Common myeloid progenitor, CD34-positive (primary cell): ENCODE measurements around the gene GRB2. TPM values are rescaled to one million over a fixed set of nuclear protein-coding genes. Genes with fewer than 3 reads are reported as not detected.
A peak's percentile ranks its signal among the peaks of the same experiment; 100 is the strongest.
"Not testable (repeated sequence)": the region's sequence is repeated elsewhere in the genome, so short reads cannot be mapped to it uniquely, and the experiment has no call there.

Experiments used
- CTCF ChIA-PET: fragments of 350-600 bp; sonication (Branson Sonifier 250); formaldehyde crosslinking; loops from one replicate; lab custom pipeline; 2021; ENCODE audit warnings: antibody characterized with exemption; lab: Charles Lee
- POLR2A ChIA-PET: fragments of 350-600 bp; sonication (Branson Sonifier 250); formaldehyde crosslinking; loops from one replicate; lab custom pipeline; 2021; ENCODE audit warnings: antibody characterized with exemption; lab: Charles Lee
- DNase-seq, 3 donors: peaks; one replicate each; pipeline versions ENCODE4 v3.0.0 to v3.0.0-alpha.2; 2013
- H3K27ac ChIP-seq, 2 experiments: 1 replicate in 1 of 2; 2 replicates in 1 of 2; pipeline ENCODE4 v1.7.0; 2013; ENCODE audit warnings: inconsistent platforms in 2 of 2, low read length in 2 of 2, mild to moderate bottlenecking in 2 of 2, low read depth in 1 of 2, moderate library complexity in 1 of 2; ENCODE audit not compliant: severe bottlenecking in 2 of 2, insufficient read depth in 1 of 2, poor library complexity in 1 of 2
- H3K27me3 ChIP-seq, 5 experiments: replicated peaks in 2 of 5; 1 replicate in 3 of 5; 2 replicates in 2 of 5; pipeline versions ENCODE4 v1.6.1 to v1.7.0; 2013; ENCODE audit warnings: low read length in 4 of 5, mild to moderate bottlenecking in 2 of 5, moderate library complexity in 2 of 5, inconsistent platforms in 1 of 5; ENCODE audit not compliant: insufficient read depth in 5 of 5, control insufficient read depth in 4 of 5
- H3K36me3 ChIP-seq, 4 experiments: 1 replicate in 2 of 4; 2 replicates in 2 of 4; pipeline versions ENCODE4 v1.6.1 to v1.7.0; 2013; ENCODE audit warnings: low read length in 3 of 4, control low read depth in 1 of 4, mild to moderate bottlenecking in 1 of 4; ENCODE audit not compliant: control insufficient read depth in 4 of 4, insufficient read depth in 4 of 4
- H3K4me1 ChIP-seq, 4 experiments: 1 replicate in 3 of 4; 2 replicates in 1 of 4; pipeline versions ENCODE4 v1.6.1 to v1.7.1; 2013; ENCODE audit warnings: low read length in 3 of 4, mild to moderate bottlenecking in 3 of 4, control low read depth in 1 of 4, inconsistent platforms in 1 of 4, moderate library complexity in 1 of 4; ENCODE audit not compliant: control insufficient read depth in 4 of 4, insufficient read depth in 4 of 4; ENCODE audit errors: control extremely low read depth in 1 of 4
- H3K4me3 ChIP-seq, 7 experiments: 1 replicate in 4 of 7; 2 replicates in 3 of 7; pipeline versions ENCODE4 v1.5.1 to v1.7.0; 2013; ENCODE audit warnings: mild to moderate bottlenecking in 7 of 7, low read length in 6 of 7, moderate library complexity in 6 of 7, inconsistent platforms in 2 of 7, low read depth in 2 of 7, control low read depth in 1 of 7; ENCODE audit not compliant: insufficient read depth in 4 of 7, control insufficient read depth in 1 of 7; ENCODE audit errors: extremely low read depth in 1 of 7
- H3K9me3 ChIP-seq, 5 experiments: 1 replicate in 4 of 5; 2 replicates in 1 of 5; pipeline versions ENCODE4 v1.6.1 to v1.7.1; 2013; ENCODE audit warnings: low read length in 4 of 5, mild to moderate bottlenecking in 2 of 5, inconsistent platforms in 1 of 5, low read depth in 1 of 5, moderate library complexity in 1 of 5; ENCODE audit not compliant: control insufficient read depth in 4 of 5, insufficient read depth in 2 of 5; ENCODE audit errors: control extremely low read depth in 1 of 5
- WGBS: methylation state at CpG from one replicate; pipeline ENCODE4 v1.1.5; 2013; ENCODE audit not compliant: insufficient coverage; 5-methylcytosine and 5-hydroxymethylcytosine counted together
- polyA plus RNA-seq: library from polyadenylated mRNA; unstranded; fragments of 120-200 nt; gene quantifications from one replicate; pipeline ENCODE4 v1.2.1, GENCODE V29; 2013

GRB2 gene
- 61.4 TPM for polyA plus RNA-seq

GRCh38 chr17:75405365-75406221, at the start of gene GRB2:
GRB2 (minus strand) TSS chr17:75405678; CDS start chr17:75393628, 12,050 bp downstream.
- ChIA-PET CTCF (interaction anchor here (0.8 to 6.0 kb wide), 10 partner anchors 9 to 165 kb away, joined by 3 to 26 read pairs (median 3); partner anchors contain the start of gene MRPS7), POLR2A (interaction anchor here (0.7 to 1.0 kb wide), 4 partner anchors 12 to 135 kb away, joined by 3 to 4 read pairs (median 4); partner anchors contain the start of genes MIF4GD and TSEN54)
- WGBS: under 1% methylated on average over 57 of the region's 74 CpGs
- DNase-seq: peak; percentile 97 to 98 (median 98)
- H3K27ac ChIP-seq: peak within 1 kb of the TSS; percentile 85 to 90
- H3K4me3 ChIP-seq: peak within 1 kb of the TSS; percentile 93 to 100 (median 98)
- no peaks in the 10 kb centered on the region for H3K27me3 ChIP-seq
- H3K9me3 ChIP-seq: no peaks in the 10 kb centered on the region
- peaks cover 18 to 52% (median 37%) of the 10 kb centered on the region in 4 experiments for H3K4me1 ChIP-seq
- peaks cover 0 to 1% (median 0%) of the 10 kb centered on the region in 4 experiments for H3K36me3 ChIP-seq

DNA sequence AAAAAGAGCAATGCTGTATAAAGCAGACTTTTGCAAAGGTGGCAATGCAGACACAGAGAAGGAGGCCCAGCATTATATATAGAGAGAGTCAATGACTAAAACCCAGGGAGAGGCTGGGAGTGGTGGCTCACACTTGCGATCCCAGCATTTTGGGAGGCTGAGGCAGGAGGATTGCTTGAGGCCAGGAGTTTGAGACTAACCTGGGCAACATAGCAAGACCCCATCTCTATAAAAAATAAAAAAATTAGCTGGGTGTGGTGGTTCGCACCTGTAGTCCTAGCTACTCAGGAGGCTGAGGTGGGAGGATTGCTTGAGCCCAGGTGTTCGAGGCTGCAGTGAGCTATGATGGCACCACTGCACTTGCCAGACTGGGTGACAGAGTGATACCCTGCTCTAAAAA, 49.2 kb upstream of the GRB2 start:
- H3K4me1 ChIP-seq: peaks cover 4 to 54% (median 24%) of the 10 kb centered on the region in 4 experiments
- not testable (repeated sequence) for H3K9me3 ChIP-seq, H3K27ac ChIP-seq, H3K4me3 ChIP-seq, DNase-seq, H3K27me3 ChIP-seq, H3K36me3 ChIP-seq
- ChIA-PET POLR2A (interaction anchor here (0.7 kb wide), 1 partner anchor 63 kb away, joined by 3 read pairs; no protein-coding TSS in a partner anchor), CTCF (interaction anchor here (0.7 to 2.9 kb wide), 8 partner anchors 10 to 62 kb away, joined by 3 to 8 read pairs (median 4); partner anchors contain the start of gene TSEN54)
- no CpG with 5 or more reads among the region's 3 CpGs for WGBS

DNA sequence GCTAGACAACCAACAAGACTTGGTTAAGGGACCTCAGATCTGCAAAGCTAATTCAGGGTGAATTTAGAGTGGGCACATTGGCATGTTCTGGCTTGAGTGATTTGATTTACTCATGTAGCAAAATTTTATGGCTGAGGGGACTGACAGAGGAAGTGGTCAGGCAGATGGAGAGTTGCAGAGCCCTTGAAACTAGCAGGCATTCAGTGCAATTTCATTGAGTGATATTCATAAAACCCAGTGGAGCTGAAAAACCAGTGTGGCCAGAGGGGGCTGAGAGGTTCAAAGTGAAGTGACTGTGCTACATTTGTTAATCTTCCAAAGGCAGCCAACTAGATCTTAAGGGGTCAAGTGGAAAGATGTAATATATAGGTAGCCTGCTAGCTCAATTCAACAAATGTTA, 48.7 kb upstream of the GRB2 start:
- Histone ChIP-seq H3K4me3 (no peak overlapping the region), H3K27ac (no peak overlapping the region), H3K27me3 (no peaks in the 10 kb centered on the region), H3K9me3 (no peaks in the 10 kb centered on the region), H3K4me1 (peaks cover 4 to 49% (median 24%) of the 10 kb centered on the region in 4 experiments), H3K36me3 (no peaks in the 10 kb centered on the region)
- peak; percentile 19 to 91 (median 86) for DNase-seq
- ChIA-PET POLR2A (interaction anchor here (0.7 kb wide), 1 partner anchor 63 kb away, joined by 3 read pairs; no protein-coding TSS in a partner anchor), CTCF (interaction anchor here (0.7 to 2.9 kb wide), 7 partner anchors 11 to 62 kb away, joined by 3 to 8 read pairs (median 3); partner anchors contain the start of gene TSEN54)

DNA sequence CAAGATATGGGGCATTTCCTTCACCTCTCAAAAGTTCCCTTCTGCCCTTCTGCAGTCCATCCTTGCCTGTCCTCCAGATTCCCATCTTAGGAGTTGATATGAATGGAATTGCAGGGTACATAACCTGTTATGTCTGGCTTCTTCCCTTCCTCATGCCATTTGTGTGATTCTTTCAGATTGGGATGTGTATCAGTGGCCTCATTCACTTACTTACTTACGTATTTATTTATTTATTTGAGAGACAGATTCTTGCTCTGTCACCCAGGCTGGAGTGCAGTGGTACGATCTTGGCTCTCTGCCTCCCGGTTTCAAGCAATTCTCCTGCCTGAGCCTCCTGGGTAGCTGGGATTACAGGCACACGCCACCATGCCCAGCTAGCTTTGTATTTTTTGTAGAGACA, 44.8 kb upstream of the GRB2 start:
- no peak overlapping the region for H3K27ac ChIP-seq
- ChIA-PET CTCF (interaction anchor here (0.7 to 1.1 kb wide), 2 partner anchors 9 to 161 kb away, joined by 3 to 4 read pairs; partner anchors contain the start of gene SLC25A19), POLR2A (no interaction called here)
- DNase-seq: no peak
- no peaks in the 10 kb centered on the region for H3K27me3 ChIP-seq
- no peaks in the 10 kb centered on the region for H3K36me3 ChIP-seq
- H3K9me3 ChIP-seq: no peaks in the 10 kb centered on the region
- H3K4me3 ChIP-seq: no peak overlapping the region
- 96% methylated on average over 3 of the region's 4 CpGs for WGBS
- H3K4me1 ChIP-seq: peaks cover 0 to 15% (median 9%) of the 10 kb centered on the region in 4 experiments

DNA sequence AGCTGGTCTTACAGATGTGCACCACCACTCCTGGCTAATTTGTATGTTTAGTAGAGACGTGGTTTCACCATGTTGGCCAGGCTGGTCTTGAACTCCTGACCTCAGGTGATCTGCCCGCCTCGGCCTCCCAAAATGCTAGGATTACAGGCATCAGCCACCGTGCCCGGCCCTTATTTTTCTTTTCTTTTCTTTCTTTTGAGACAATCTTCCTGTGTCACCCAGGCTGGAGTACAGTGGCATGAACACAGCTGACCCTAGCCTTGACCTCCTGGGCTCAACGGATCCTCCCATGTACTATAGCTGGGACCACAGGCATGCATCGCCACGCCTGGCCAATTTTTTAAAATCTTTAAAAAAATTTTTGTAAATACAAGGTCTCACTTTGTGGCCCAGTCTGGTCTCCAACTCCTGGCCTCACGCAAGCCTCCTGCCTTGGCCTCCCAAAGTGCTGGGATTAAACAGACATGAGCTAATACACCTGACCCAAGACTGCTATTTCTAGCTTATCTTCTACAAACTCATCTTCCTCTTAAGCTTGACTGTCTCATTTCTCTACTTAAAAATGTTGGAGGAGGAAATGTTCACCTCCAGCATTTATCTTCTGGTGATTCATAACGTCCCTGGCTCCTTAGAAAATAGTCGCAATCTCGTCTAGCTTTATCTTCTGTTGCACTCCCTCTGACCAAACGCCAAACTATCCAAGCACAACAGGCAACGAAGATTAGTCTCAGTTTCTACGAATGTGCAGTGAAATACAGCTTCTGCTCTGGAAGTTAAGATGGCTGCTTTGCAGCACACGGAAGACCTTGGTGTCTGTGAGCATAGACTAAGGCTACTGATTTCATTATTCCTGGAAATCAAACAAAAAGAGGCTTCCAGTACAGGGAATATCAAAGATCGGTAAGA, 42.7 kb upstream of the GRB2 start:
- Histone ChIP-seq H3K4me3 (no peak overlapping the region), H3K27ac (peak overlapping the region in 1 of 2 experiments; percentile 5), H3K4me1 (peaks cover 0 to 3% (median 0%) of the 10 kb centered on the region in 4 experiments), H3K9me3 (no peaks in the 10 kb centered on the region), H3K36me3 (no peaks in the 10 kb centered on the region), H3K27me3 (no peaks in the 10 kb centered on the region)
- no peak for DNase-seq
- WGBS: 88% methylated on average over 17 of the region's 17 CpGs
- POLR2A ChIA-PET: interaction anchor here (0.7 kb wide), 1 partner anchor 94 kb away, joined by 3 read pairs; no protein-coding TSS in a partner anchor
- CTCF ChIA-PET: interaction anchor here (1.2 to 2.5 kb wide), 2 partner anchors 11 to 16 kb away, joined by 3 to 7 read pairs; no protein-coding TSS in a partner anchor

DNA sequence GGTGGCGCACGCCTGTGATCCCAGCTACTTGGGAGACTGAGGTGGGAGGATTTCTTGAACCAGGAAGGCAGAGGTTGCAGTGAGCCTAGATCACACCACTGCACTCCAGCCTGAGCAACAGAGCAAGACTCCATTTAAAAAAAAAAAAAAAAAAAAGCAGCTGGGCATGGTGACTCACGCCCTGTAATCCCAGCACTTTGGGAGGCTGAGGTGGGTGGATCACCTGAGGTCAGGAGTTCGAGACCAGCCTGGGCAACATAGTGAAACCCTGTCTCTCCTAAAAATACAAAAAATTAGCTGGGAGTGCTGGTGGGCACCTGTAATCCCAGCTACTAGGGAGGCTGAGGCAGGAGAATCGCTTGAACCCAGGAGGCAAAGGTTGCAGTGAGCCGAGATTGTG, 40.4 kb upstream of the GRB2 start:
- H3K9me3 ChIP-seq, H3K27me3 ChIP-seq, POLR2A ChIA-PET, H3K27ac ChIP-seq, DNase-seq, CTCF ChIA-PET, H3K36me3 ChIP-seq, H3K4me3 ChIP-seq, H3K4me1 ChIP-seq: not testable (repeated sequence)
- 100% methylated on average over 3 of the region's 6 CpGs for WGBS
